Epidermal melanocyte (primary cell): ENCODE data around the gene DHRS12.

Source experiments
- DNase-seq: peaks from one replicate; pipeline ENCODE4 v3.0.0; 2011; ENCODE audit warnings: low spot score; ENCODE audit not compliant: insufficient read length

Gene DHRS12

DNA sequence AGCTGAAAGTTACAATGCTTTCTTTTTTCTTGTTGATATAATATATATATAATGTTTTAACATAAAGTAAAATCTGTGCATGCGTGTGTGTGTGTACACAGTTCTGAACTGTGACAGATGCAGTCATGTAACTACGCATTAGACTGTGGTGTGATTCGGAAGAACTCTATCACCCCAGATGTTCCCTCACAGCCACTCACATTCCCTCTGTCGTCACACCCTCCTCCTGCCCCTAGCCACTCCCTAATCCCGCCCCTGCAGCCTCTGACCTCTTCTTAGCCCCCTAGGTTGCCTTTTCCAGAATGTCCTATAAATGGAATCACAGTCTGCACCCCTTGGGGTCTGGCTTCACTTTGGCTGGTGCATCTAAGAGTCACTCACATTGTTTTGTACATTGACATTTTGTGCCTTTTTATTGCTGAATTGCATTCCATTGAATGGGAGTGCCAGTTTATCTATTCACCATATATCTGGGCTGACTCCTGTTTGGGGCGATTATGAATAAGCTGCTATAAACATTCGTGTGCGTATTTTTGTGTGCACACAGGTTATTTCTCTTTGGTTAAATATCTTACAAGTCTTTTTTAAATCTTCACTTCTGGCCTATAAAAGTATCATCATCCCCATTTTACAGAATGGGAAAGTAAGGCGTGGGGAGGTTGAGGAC lies 20.4 kb downstream of the DHRS12 start:
- no peak for DNase-seq

GRCh38 chr13:51782026-51782710 lies 21.8 kb downstream of the DHRS12 start:
- DNase-seq: no peak

DNA sequence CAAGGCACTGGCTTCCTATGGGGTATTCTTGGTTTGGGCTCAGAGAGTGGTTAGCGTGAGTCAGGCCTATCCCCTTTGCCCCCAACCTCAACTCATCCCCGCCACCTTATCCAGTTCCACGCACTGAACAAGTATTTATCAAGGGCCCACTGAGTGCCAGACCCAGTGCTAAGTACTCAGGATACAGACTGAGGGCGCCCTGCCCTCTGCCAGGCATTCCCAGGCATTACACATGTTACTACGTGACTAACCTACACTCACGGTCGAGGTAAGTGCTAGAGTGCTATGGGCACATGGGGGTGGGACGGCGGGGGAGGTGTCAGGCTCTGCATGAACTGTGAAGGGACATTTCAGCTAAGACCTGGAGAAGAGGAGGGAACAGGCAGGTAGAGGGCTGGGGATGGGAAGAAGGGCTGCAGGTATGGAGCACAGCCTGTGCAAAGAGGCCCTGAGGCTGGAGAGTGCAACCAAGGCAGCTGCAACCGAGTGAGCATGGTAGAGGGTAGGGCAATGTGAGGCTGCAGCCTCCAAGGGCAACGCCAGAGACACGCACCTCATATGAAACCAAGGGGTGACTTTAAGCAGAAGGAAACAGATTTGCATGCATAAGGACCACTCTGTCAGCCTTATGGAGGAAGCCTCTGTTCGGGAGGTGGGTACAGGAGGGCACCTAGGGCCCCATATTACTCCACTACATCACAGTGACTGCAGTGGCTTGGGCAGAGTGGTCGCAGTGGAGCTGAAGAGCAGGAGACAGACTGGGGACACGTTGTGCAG lies 22.5 kb downstream of the DHRS12 start:
- DNase-seq: no peak

DNA sequence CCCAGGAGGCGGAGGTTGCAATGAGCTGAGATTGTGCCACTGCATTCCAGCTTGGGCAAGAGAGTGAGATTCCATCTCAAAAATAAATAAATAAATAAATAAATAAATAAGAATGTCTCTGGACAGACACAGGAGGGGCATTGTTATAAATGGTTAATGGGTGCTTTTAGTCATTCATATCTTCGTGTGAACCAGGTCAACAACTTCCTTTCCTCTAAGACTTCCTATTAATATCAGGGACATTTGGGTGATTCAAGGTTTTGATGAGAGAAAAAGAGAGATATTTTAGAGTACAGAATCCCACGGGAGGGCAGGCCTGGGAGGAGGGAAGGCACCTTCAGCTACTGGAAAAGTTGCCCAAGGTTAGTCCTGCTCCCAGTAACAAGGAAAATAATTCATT lies 23.9 kb downstream of the DHRS12 start:
- no peak for DNase-seq

DNA sequence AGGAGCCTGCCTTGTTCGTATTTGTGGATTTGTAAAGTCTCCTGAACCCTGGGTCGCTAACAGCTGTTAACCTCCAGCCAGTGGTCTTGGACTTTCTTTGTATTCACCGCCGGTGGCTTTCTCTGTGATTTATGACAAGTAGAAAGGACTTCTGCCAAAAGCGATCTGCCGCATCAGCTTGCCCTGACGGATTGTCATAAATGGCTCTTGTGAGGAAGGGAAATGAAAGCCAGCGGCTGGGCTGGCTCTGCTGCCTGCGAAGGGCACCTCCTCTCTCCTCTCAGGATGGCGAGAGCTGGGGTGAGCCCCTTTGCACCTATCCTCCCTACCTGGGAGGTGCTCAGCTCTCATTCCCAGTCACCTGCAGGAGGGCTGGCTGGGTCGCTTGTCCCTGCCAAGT lies 25.6 kb downstream of the DHRS12 start:
- no peak for DNase-seq

DNA sequence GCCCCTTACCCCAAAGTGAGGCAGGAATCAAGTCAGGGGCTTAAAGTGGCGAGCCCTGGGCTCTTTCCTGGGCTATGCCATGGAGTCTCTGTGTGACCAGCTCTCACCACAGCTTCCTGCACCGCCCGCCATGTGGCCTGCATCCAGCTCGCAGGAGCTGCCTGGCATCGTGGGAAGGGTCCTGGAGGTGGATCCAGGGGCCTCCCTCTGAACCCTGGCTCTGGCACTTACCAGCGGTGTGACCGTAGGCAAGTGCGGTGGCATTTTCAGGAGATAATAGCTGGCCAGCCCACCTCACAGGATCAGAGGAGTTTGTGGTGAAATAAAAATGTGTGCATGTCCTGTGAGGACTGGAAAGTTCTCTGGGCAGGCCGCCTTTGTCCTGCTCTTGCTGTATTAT lies 26.0 kb downstream of the DHRS12 start:
- no peak for DNase-seq

DNA sequence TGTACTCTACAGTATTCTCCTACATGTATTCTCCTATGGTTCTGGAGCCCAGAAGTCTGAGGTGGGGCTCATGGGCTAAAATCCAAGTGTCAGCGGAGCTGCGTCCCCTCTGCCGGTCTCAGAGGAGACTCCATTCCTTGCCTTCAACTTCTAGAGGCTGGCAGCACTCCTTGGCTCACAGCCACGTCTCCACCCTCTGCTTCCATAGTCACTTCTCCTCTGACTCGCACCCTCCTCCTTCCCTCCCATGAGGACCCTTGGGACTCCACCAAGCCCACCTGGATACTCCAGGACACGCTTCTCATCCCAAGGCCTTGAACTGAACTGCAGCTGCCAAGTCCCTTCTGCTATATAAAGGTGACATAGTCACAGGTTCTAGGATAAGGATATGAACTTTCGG lies 27.8 kb downstream of the DHRS12 start:
- no peak for DNase-seq

DNA sequence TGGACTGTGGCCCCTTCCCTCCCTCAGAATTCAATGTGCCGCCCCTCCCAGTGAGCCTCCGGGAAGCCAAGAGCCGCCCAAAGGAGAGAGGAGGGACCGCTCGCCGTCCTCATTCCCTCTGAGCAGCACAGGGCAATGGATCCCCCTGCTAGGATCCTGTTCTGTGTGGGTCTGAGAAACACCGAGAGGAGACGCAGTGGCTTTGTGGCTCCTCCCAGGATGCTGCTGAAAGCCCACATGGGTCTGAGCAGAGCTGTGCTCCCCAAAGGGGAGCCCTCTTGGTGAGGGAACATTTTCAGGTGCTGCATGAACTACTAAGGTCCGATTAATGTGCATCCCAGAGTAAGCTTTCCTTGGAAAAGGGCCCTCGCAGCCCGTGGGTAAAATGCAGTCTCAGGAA lies 30.4 kb downstream of the DHRS12 start:
- no peak for DNase-seq

GRCh38 chr13:51772781-51773180 lies 31.2 kb downstream of the DHRS12 start:
- no peak for DNase-seq

DNA sequence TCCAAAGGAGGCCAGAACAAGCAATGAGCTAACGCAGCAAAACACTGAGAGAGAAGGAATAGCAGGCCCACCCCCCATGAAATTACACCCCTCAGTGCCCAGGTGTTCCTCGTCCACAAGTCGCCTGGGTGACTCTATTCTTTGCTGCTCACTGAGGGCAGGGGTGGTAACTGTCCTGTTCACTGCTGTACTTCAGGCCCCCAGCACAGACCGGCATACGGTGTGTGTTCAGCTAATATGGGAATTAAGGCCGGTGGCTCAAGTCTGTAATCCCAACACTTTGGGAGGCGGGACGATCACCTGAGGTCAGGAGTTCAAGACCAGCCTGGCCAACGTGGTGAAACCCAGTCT lies 31.9 kb downstream of the DHRS12 start:
- DNase-seq: no peak

DNA sequence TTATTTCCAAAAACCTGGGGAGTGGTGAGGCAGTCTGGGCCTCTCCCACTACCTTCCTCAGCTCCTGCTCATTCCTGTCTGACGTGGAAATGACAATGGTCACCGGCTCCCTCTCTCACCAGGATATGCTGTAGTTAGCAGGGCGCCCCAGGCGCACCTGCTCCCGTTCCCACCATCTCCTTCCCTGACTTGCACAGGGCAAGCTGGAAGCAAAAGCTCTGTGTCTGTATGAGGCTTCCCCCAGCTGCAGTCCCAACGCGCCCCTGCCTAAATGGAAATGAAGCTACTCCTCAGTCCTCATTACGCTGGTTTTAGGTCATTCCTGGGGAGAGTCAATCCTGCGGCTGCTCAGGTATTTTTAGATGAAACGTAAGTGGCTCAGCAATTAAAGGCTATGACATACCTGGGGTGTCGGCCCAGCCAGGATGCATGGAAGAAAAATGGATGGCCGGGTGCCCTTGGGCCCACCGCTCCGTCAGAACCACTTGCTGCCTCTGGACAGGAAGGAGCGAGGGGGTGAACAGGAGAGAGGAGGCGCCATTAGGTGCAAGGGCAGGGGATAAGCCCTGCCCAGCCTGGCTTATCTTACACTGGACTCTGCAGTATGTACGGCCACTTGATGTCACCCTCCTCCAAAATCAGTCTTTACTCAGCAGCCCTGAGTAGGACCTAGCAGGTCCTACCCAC lies 32.4 kb downstream of the DHRS12 start:
- no peak for DNase-seq

DNA sequence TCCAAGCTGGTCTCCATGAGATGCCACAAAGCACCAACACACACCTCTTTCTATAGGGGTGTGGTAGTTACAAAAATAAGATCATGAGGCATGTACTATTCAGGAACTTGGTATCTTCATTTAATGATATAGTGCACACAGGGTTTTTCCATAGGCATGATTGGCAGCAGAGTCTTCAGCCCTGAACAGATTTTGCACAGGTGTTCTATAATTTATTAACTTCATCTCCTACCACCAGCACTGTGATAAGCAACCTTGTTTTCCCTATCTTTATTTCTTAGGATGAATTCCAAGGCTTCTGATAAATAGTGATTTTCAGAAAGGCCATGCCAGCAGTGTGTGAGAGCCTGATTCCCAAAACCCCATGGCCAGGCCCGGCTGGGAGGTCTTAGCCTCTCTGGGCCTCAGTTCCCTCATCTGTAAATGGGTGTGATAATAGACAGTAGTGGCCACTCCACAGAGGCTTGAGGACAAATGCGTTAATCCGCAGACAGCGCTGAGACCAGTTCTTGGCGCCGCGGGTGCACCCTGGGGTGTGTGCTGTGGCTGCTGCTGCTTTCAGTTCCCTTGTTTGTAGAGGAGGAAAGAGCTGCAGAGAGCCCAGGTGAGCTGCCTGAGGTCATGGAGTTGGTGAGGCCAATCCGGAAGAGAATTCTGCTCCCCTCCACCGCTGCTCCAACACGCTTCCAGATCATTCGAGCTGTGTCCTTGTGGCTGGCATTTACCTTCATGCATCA lies 33.1 kb downstream of the DHRS12 start:
- no peak for DNase-seq

DNA sequence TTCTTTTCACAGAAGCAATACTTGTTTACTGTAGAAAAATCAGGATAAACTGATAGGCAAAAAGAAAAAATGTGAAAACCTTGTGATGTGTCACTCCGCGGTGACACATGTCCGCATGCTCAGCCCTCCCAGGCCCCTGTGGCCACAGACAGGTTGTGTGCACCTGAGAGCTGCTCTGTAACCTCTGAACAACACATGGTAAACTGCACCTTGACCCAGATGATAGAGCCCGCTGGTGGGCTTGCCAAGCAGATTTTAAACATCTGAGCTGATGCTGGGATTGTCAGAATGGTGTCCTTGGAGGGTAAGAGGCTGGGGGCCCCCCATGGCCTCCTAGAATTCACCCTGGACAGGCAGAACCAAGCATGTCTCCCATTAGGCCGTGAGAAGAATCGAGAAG lies 33.8 kb downstream of the DHRS12 start:
- no peak for DNase-seq

DNA sequence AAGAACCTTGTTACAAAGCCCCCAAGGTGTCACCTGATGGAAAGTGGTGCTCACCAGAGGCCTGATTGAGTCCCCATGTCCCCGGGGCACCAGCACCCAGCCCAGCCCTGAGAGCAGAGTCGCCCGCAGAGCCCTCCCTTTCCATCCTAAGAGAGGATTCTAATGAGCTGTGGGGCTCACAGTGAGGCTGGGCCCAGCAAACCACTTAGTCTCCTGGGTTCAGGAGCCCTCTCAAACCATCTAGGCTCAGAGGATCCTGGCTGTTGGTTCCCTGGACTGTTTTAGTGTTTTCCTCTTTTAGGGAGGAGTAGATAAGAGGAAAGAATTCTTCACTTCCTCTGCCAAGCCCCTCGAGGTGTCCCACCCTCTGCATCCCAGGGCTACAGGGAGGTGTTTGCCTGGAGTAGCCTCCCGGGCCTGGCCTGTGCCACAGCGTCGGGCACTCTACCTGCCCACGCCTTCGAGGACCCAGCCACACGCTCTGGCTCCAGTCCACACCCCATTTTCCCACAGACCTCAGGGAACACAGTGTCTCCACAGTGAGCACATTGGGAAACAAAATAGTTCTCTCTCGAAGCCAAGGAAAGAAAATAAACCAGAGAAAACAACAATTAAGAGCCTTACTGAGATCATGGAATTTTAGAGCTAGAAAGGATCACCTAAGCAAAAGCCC lies 34.4 kb downstream of the DHRS12 start:
- DNase-seq: no peak

GRCh38 chr13:51768976-51769375 lies 35.0 kb downstream of the DHRS12 start:
- no peak for DNase-seq

DNA sequence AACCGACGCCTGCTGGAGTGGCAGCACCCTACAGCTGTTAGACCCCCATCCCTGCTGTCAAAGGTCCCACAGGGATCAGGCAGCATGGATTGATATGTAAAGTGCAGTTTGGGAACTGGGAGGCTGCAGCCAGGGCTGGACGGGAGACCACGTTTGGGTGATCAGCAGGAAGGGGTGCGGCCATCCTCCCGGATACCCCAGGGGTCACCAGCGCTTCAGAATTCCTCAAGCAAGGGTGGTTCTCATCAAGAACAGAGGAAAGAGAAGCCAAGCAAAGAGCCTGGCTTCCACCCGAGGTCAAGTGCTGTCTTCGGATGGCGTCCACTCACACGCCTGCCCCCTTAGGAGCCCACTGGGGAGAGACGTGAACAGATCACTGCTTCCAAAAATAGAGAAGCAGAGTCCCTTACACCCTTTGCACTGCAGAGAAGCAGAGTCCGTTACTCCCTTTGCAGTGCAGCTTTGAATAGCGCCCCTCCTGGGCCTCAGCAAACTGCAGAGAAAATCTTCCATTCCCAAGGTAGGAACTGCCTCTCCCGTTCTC lies 35.5 kb downstream of the DHRS12 start:
- no peak for DNase-seq

DNA sequence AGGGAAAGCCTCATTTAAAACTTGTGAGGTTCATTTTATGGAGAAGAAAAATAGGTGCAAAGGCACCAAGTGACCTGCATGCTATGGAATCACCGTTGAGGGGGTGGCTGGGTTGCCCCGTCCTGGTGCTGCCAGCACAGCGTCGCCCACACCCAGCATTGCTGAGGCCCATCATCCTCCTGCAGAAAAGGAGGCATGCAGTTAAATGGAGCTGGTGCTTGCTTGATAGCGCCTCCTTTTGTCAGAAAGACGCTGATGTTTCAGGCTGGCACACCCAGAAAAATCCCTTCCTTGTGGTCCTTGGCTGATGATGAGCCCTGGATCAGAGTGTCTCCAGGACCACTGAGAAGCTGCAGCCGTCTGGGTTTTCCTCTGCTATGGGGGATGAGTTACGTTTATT lies 36.9 kb downstream of the DHRS12 start:
- no peak for DNase-seq

- DNase-seq: no peak
Observed at GRCh38 chr13:51765142-51765515, 38.8 kb downstream of the DHRS12 start.

- no peak for DNase-seq
Observed at GRCh38 chr13:51764184-51765141, 39.5 kb downstream of the DHRS12 start.
